T-helper 2 cell (primary cell): Measurements from ENCODE around the gene PRDM1.

ENCODE experiments used
- DNase-seq, 5 experiments: peaks; one replicate each; pipeline versions ENCODE4 v3.0.0 to v3.0.0-alpha.2; 2012 to 2022

PRDM1 gene

DNA sequence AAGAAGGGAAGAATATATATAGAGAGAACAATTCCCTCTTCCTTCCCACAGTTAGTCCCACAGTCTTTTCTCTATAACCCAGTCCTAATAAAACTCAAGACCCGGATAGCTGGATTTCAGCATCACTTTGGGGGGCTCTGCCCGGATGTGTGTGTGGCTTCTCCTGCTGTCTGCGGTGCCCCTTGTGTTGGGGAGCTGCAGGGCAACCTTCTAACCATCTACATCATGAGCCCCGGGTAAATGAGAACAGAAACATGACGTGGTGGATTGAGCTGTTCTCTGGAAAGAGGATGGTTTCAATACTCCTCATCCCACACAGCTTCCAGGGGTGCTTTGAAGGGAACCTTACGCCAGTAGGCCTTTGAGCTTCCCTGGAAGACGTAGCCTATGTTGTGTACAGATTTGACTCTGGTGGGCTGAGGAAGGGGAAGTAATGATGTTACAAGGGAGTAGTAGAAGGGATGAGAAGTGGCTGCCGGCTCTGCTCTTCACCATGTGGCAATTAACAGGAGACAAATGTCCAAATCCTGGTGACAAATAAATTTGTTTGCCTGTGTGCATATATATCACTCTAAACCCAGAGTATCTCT lies 13.5 kb upstream of the PRDM1 start:
- no peak for DNase-seq

GRCh38 chr6:106074146-106074545 lies 12.0 kb upstream of the PRDM1 start:
- DNase-seq, result no peak

- no peak for DNase-seq
These were observed 10.0 kb upstream of the PRDM1 start for GRCh38 chr6:106076139-106076538.

- DNase-seq, result no peak
These were observed 9.0 kb upstream of the PRDM1 start for GRCh38 chr6:106077170-106077569.

DNA sequence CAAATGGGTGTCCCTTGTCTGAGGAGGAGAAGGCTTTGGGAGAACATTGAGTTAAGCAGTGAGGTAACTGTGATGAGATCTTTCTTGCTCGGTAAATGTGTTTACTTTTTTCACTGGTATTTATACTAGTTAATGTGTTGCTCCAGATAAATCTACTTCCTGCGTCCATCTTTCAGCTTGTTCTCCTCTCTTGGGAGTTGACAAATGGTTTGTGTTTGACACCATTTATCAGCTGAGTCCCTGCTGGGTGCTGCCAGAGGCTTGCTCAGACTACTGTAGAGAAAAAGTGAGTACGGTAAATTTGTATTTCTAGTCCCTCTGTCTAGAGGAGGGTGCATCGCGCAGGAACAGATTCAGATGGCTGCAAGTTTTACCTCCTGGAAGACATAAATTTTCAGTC lies 8.3 kb upstream of the PRDM1 start:
- DNase-seq, result no peak

GRCh38 chr6:106079961-106080762 lies 6.0 kb upstream of the PRDM1 start:
- no peak for DNase-seq

DNA sequence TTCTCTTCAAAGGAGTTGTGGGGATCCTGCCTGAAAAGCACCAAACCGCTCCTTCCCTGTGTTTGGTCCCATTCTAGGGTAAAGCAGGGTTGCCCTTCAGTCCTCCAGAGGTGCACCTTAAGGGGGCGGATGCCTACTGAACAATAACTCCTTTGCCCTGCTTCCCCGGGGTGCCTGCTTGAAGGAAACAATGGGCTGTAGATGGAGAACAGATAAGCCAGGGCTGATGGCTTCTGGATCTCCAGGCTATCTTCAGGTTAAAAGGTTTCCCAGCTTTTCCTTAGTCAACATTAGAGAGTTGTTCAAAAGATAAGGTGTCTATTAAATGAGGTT lies 5.4 kb upstream of the PRDM1 start:
- no peak for DNase-seq

GRCh38 chr6:106081715-106082114 lies 4.4 kb upstream of the PRDM1 start:
- no peak for DNase-seq

DNA sequence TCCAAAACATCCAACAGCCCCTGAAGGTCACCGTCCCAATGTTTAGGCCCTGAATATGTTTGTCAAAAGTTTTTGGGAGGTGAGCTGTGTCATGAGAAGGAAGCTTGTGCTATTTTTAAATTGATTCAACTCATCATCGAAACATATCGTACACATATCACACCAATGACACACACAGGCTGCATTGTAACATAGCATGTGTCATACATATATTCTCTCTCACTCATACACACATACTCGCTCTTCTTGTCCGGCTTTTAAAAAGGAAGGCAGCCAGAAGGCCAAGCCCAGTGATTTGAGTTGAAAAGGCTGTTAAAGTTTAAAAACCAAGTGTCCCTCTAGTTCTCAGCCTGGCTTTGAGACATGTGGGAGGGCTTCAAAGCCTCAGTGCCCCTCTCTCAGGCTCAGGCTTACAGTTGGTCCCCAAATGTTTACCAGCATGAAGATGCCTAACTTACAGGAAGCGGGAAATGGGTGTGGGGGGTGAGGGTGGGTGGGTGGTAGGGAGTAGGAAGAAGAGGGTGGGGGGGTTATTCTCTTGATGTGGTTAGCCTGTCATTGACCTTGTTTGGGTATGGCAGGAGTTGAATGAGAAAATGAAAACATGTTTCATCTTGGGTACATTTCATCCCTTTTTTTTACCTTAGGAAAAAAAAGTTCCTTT lies 3.3 kb upstream of the PRDM1 start:
- DNase-seq, result peak in 2 of 5 experiments; percentile 15 to 49

DNA sequence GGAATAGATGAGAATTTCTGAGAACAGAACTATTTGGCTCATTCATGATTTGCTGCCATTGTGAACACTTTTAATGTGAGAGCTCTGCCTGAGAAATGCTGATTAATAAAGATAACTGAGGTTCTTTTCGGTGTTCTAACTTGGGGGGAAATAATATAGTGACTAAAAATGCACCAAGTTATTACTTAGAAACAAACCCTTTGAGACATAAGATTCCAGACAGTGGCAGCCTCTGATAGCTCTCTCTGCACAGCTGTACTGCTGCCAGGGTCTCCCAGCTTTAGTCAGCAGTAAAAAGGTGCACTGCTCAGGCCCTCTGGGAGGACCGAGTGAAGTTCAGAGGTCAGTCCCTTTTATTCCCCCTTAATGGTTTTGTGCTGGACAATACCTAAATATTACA lies 2.5 kb upstream of the PRDM1 start:
- DNase-seq, result peak in 1 of 5 experiments; percentile 75

GRCh38 chr6:106084106-106084988 lies 1.8 kb upstream of the PRDM1 start:
- DNase-seq, result peak in 1 of 5 experiments; percentile 84

GRCh38 chr6:106084989-106085691 lies 996 bp upstream of the PRDM1 start:
- peak in 1 of 5 experiments; percentile 51 for DNase-seq

GRCh38 chr6:106085692-106085983 lies 498 bp upstream of the PRDM1 start:
- DNase-seq, result no peak

- DNase-seq, result no peak
These were observed 659 bp downstream of the PRDM1 start for GRCh38 chr6:106086814-106087175.

GRCh38 chr6:106087548-106088325 lies 1.6 kb downstream of the PRDM1 start:
- DNase-seq, result no peak

DNA sequence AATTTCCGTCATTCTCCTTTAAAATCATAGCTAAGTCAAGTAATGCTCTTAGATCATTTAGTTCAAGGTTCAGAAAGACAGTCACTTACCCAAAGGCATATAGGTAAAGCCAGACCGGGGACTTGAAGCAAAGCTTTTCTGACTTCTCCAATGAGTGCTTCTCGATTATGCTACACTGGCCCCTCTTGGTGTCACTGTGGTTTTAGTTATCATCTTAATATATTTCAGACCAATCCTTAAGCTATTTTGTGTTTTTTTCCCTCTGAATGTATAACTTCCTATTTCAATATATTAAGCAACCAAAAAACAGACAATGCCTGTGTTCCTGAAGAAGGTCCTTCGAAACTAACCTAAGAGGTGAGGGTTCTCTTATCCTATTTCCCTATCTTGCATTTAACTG lies 3.9 kb downstream of the PRDM1 start:
- peak in 1 of 5 experiments; percentile 68 for DNase-seq

- DNase-seq, result no peak
These were observed 6.1 kb downstream of the PRDM1 start for GRCh38 chr6:106092279-106092678.

- peak in 1 of 5 experiments; percentile 58 for DNase-seq
These were observed 8.3 kb downstream of the PRDM1 start for GRCh38 chr6:106094261-106094963.

DNA sequence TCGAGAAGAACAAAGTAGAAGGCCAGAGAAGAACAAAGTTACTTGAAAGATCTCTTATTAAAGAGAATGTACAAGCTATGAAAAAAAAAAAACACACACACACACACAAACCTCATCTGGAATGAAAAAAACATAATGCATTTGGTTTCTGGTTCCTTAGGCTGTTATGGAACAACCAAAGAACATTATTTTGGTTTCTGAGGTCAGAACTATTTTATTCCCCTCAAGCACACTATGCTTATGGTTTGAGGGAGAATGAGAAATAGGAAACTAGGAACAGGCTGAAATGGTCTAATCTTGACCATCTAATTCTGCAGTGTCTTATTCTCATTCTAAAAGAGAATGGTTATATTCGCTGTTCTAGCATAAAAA lies 8.8 kb downstream of the PRDM1 start:
- DNase-seq, result no peak

GRCh38 chr6:106097411-106098231 lies 11.5 kb downstream of the PRDM1 start:
- DNase-seq, result peak in 4 of 5 experiments; percentile 27 to 95 (median 56)
